Caki2 (cell line): ENCODE data around the gene ZNF20. TPM values are rescaled to one million over a fixed set of nuclear protein-coding genes. Genes with fewer than 3 reads are reported as not detected.
"Not testable (repeated sequence)": the region's sequence is repeated elsewhere in the genome, so short reads cannot be mapped to it uniquely, and the experiment has no call there.

Experiments
- DNase-seq: peaks from one replicate; pipeline ENCODE4 v3.0.0-alpha.2; 2015; ENCODE audit warnings: low read depth
- in situ Hi-C: cut with HindIII; loops from 2 replicates; pipeline ENCODE4 v1.10.0; 2016; ENCODE audit warnings: low sequenced_read_pairs, low pct_unique_long_range_greater_than_20kb, mixed read lengths
- total RNA-seq: library from RNA; depleted of rRNA; stranded (reverse); fragments of >200 nt; shearing (Covaris generic); gene quantifications from 2 replicates; pipeline ENCODE4 v1.2.3, GENCODE V29; 2014; ENCODE audit warnings: low replicate concordance

The ZNF20 gene
- total RNA-seq, 1 experiment from 2014 or later: 3.4 TPM

DNA sequence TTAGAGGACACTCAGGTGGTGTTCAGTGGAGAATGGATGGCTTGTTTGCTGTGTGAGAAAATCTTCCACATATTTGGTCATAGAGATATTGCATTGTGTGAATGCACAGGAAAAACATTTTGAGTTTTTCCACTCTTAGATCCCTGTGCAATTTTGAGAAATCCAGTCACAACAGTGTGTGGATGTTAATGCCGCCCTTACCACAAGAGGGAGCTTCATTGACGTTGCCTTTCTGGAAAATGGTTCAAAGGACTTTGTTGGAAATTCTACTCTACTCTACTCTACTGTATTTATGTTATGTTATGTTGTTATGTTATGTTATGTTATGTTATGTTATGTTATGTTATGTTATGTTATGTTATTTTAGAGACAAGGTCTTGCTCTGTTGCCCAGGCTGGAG, 13.4 kb downstream of the ZNF20 start:
- in situ Hi-C loops: no loop called here
- no peak for DNase-seq

DNA sequence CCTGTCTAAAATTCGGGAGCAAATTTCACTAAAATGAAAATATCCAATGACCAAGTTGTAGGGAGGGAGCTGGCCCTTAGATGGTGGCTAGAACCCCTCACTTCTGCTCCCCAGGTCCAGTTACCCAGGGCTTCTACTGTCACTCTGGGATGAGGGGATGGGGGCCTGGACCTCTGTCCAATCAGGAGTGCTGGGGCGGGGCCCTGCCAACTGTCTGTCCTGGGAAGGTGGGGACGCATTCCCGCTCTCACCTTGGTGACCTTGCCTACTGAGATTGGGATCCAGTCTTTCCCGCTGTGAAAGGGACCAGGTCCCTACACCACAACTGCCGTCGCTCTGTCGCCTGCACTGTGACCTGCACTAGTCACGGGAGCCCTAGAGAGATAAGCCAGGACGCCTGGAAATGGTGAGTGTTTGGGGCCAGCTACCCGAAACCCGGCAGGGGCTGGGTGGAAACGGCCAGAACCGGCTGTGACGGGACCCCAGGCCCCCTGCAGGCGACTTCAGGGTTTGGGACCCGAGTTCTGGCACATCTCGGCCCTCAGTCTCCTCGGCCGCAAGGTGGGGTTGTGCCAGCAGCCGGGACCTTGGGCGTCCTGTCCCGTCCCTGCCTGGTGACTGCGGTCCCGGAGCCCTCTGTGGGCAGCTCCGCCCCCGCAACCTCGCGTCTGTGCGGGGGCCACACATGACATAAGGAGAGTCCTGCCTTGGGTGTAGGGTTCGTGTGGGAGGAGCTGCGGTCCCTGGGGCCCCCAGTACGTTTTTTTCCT, 22.8 kb downstream of the ZNF20 start:
- DNase-seq: no peak

DNA sequence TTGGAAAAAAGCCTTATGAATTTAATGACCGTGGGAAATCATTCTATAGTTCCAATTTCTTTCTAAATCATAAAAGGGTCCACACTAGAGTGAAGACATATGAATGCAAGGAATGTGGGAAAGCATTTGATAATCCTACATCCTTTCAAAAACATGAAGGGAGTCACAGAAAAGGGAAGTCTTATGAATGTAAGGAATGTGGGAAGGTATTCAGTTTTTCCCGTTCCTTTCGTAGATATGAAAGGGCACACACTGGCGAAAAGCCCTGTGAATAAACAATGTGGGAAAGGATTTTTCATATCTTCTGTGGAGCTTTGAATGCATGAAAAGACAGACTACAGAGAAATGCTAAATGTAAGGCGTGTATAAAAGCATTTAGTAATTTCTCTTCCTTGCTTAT, 27.0 kb downstream of the ZNF20 start:
- no peak for DNase-seq
- in situ Hi-C loops: no loop called here

More for the DNA sequence above, 22.8 kb downstream of the ZNF20 start:
- in situ Hi-C loops: no loop called here

DNA sequence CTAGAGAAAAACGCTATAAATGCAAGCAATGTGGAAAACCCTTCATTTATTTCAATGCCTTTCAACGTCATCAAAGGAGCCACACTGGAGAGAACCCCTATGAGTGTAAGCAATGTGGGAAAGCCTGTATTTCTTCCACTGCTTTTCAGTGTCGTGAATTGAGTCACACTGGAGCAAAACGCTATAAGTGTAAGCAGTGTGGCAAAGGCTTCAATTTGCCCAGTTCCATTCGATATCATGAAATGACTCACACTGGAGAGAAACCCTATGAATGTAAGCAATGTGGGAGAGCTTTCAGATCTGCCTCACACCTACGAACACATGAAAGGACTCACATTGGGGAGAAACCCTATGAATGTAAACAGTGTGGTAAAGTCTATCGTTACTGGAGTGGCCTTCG, 27.4 kb downstream of the ZNF20 start:
- in situ Hi-C loops: no loop called here
- no peak for DNase-seq

DNA sequence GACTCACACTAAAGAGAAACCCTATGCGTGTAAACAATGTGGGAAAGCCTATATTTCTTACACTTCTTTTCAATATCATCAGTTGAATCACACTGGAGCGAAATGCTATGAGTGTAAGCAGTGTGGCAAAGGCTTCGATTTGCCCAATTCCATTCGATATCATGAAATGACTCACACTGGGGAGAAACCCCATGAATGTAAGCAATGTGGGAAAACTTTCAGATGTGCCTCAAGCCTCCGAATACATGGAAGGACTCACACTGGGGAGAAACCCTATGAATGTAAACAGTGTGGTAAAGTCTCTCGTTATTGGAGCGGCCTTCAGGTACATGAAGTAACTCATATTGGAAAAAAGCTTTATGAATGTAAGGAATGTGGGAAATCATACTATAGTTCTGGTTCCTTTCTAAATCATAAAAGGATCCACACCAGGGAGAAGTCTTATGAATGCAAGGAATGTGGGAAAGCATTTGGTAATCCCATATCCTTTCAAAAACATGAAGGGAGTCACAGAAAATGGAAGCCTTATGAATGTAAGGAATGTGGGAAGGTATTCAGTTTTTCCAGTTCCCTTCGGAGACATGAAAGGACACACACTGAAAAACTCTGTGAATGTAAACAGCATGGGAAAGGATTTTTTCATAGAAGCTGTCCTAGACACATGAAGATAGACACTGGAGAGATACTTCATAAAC, 28.1 kb downstream of the ZNF20 start:
- DNase-seq: no peak
- in situ Hi-C loops: no loop called here

DNA sequence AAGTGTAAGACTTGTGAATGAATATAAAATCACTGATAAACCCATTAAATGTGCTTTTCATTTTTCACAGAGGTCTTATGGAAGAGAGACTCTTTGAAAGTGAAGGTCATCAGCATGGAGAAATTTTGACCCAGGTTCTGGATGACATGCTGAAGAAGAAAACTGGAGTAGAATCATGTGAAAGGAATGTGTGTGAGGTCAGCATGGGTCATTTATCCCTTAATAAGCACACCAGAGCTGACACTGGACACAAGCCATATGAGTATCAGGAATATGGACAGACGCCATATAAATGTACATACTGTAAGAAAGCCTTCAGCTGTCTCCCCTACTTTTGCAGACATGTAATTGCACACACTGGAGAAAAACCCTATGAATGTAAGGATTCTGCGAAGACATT, 29.0 kb downstream of the ZNF20 start:
- no peak for DNase-seq
- in situ Hi-C loops: no loop called here

DNA sequence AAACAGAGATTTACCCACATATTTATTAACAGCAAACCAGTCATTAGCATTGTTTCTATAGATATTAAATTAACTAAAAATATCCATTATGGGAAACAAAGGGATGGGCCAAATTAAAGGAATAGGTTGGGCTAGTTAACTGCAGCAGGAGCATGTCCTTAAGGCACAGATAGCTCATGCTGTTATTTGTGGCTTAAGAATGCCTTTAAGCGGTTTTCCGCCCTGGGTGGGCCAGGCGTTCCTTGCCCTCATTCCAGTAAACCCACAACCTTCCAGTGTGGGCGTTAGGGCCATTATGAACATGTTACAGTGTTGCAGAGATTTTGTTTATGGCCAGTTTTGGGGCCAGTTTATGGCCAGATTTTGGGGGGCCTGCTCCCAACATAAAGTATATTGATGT, 36.2 kb downstream of the ZNF20 start:
- in situ Hi-C loops, DNase-seq: not testable (repeated sequence)

DNA sequence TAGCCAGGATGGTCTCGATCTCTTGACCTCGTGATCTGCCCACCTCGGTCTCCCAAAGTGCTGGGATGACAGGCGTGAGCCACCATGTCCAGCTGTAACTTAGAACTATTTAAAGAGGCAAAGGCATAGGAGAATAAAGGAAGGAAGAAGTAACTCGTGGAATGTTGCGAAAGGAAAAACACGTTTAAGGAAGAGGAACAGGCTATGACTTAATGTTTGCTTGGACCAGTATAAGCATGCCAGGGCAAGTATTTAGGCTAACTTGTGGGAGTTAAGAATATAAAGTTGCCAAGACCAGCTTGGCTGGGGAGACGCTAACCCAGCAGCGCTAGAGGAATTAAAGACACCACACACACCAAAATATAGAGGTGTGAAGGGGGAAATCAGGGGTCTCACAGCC, 42.1 kb downstream of the ZNF20 start:
- DNase-seq: no peak
- in situ Hi-C loops: no loop called here

DNA sequence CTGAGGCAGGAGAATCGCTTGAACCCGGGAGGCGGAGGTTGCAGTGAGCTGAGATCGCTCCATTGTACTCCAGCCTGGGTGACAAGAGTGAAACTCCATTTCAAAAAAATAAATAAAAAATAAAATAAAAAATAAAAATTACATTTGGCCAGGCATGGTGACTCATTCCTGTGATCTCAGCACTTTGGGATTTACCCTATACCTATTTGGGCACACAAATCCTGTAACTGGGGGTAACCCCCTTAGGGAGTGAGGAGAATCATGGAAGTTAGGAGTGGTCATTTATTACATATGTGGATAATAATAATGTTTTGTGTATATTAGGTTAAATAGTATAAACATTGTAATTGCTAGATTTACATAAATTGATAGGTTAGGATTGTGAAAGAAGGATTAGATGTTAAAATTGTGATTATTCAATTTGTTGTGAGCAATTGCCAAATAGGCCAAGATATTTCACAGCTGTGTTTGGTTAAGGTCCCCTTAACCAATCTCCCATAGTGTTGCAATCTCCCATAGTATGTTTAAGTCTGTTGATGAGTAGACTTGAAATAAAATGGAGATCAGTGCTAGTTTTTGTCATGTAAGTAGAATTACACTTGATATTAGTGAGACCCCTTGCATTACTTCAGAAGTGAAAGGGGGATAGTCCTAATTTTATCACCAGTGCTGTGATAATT, 44.9 kb downstream of the ZNF20 start:
- DNase-seq: no peak
- in situ Hi-C loops: no loop called here

DNA sequence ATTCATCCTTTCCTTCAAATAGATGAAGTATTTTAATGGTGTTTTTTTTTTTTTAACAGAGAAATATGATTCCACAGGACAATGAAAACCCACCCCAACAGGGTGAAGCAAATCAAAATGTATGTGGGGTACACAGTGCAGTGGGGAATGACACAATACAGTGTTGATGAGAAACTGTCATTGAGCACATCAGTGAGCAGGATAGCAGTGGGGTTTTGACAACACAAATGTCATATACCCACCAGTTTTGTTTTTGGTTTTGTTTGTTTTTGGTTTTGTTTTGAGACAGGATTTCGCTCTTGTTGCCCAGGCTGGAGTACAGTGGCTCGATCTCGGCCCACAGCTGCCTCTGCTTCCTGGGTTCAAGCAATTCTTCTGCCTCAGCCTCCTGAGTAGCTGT, 46.4 kb downstream of the ZNF20 start:
- in situ Hi-C loops: no loop called here
- DNase-seq: no peak

DNA sequence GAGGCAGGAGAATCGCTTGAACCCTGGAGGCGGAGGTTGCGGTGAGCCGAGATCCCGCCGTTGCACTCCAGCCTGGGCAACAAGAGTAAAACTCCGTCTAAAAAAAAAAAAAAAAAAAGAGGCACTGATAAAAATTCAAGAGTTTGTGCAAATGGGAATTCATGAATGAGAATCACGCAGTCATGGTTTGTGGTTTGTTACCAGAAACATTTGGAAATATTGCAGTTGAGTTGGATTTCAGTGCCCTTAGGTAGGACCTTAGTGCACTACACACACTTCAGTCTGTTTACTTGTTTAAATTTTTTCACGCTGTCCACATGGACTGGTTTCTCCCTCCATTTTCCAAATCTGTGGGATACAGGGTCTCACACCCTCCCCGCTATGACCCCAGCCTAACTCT, 47.2 kb downstream of the ZNF20 start:
- in situ Hi-C loops: no loop called here

DNA sequence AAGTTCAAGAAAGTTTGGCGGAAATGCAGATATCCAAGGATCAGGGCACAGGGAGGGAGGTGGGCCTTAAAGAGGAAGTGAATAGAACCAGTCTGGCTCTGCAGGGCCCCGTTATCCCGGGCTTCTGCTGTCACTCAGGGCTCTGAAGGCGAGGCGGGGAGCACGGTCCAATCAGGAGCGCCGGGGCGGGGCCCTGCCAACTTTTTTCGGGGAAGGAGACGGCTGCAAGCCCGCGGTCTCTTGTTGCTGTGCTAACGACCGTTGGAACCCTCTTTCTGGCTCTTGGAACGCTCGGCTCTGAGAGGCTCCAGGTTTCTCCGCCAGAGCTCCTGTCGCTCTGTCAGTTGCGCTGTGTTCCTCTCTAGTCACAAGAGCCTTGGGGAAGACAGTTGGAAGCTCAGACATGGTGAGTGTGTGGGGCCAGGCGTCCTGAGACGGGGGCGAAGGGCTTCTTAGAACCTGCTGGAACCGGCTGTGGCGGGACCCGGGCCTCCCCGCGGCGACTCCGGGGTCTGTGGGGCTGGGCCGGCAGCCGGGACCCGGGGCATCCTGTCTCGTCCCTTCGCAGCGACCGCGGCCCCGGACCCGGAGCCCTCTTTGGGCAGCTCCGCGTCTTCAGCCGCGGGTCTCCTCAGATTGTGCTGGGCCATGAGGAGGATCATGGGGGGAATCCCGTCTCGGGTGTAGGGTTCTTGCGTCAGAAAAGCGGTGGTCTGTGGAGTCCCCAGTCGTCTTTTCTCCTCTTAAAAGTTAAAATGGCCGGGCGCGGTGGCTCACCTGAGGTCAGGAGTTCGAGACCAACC, 47.9 kb downstream of the ZNF20 start:
- no peak for DNase-seq
- in situ Hi-C loops: no loop called here

More for the DNA sequence above, 47.2 kb downstream of the ZNF20 start:
- no peak for DNase-seq

DNA sequence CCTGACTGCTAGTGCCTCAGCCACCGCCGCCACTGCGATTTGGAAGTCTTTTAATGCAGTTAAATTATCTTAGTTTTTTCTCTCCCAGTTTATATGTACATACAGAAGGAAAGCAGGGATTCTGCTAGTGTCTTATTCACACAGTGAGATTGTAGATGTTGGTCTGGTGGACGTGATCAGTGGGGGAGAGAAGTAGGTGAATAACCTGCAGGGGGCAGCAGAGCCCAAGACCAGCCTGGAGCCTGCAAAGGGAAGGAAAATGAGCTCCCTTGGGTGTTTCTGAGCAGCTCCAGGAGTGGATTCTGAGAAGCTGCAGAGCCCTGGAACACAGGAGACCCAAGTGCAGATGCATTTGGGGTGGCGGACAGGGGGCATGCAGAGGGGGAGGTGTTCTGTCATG, 49.3 kb downstream of the ZNF20 start:
- in situ Hi-C loops: no loop called here
- peak; percentile 21 for DNase-seq

DNA sequence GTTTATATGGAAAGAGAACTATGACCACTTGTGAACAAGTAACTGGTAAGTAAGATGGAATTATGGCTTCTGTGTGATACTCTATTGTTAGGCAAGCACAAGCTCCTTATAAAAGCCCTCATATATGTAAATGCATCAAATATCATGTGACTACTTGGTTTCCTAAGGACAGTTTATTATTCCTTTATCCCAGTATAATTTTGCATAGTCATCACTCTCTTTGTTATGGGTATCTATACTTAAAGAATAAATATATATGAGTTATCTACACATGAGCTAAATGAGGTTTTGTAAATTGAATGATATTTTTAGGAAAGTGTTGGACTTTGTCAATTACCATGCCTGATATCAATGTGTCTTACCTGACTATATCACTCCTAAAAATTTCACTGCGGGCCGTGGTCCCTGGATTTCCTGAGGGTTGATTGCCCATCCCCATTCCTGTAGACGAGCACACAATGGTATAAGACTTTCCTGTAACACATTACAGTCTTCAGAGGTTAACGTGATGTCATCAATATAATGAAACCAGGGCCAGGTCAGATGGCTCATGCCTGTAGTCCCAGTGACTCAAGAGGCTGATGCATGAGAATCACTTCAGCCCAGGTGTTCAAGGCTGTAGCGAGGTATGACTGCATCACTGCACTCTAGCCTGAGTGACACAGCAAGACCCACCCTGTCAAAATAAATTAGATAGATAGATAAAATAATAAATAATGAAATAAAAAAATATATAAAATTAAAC, 54.9 kb downstream of the ZNF20 start:
- no peak for DNase-seq
- in situ Hi-C loops: no loop called here

DNA sequence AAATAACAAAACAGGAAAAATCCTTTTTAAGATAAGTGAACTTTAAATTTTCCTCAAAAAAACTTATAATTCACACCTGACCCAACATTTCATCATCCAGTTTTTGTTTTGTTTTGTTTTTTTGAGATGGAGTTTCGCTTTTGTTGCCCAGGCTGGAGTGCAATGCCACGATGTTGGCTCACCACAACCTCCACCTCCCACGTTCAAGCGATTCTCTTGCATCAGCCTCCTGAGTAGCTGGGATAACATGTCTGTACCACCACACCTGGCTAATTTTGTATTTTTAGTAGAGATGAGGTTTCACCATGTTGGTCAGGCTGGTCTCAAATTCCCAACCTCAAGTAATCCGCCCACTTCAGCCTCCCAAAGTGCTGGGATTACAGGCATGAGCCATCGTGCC, 56.8 kb downstream of the ZNF20 start:
- DNase-seq, in situ Hi-C loops: not testable (repeated sequence)
